PC-3 (cell line): ENCODE data around the gene TMC5. TPM values are rescaled to one million over a fixed set of nuclear protein-coding genes. Genes with fewer than 3 reads are reported as not detected.

ENCODE experiments used
- ATAC-seq: fragments of 200-7000 bp; cut with Tn5 transposase; 2 replicates; pipeline ENCODE4 v1.9.1; 2020; ENCODE audit warnings: mild to moderate bottlenecking, moderate library complexity
- BruUV-seq: library from RNA; stranded (reverse); fragments of 400-500 nt; replicated peaks from 2 replicates; lab custom pipeline; 2021; lab: Mats Ljungman, UMichigan
- CTCF ChIA-PET: fragments of 300-600 bp; sonication (Branson Sonifier 250); formaldehyde crosslinking; loops from one replicate; lab custom pipeline; 2022; ENCODE audit warnings: antibody characterized with exemption; lab: Charles Lee
- POLR2A ChIA-PET: fragments of 300-600 bp; sonication (Branson Sonifier 250); formaldehyde crosslinking; loops from one replicate; lab custom pipeline; 2022; ENCODE audit warnings: antibody characterized with exemption; ENCODE audit not compliant: unreplicated experiment; lab: Charles Lee
- DNase-seq: peaks from one replicate; pipeline ENCODE4 v3.0.0-alpha.2; 2015
- H2AFZ ChIP-seq: fragments of 300-600 bp; sonication (generic); 2 replicates; pipeline ENCODE4 v1.6.0; 2016; ENCODE audit warnings: antibody characterized with exemption, low read length
- H3F3A ChIP-seq: fragments of 300-600 bp; sonication (generic); one replicate; pipeline ENCODE4 v1.6.0; 2017; ENCODE audit warnings: antibody characterized with exemption, low read length, control low read depth, mild to moderate bottlenecking; ENCODE audit not compliant: unreplicated experiment
- H3K27ac ChIP-seq: fragments of 300-600 bp; sonication (generic); 2 replicates; pipeline ENCODE4 v1.5.1; 2016; ENCODE audit warnings: mild to moderate bottlenecking, low read length
- H3K27me3 ChIP-seq: fragments of 300-600 bp; sonication (generic); 2 replicates; pipeline ENCODE4 v1.6.1; 2016; ENCODE audit warnings: low read length, mixed read lengths
- H3K36me3 ChIP-seq: fragments of 300-600 bp; sonication (generic); 2 replicates; pipeline ENCODE4 v1.6.1; 2016; ENCODE audit warnings: low read depth, mixed run types, low read length, mixed read lengths
- H3K4me1 ChIP-seq: fragments of 300-600 bp; sonication (generic); 2 replicates; pipeline ENCODE4 v1.5.1; 2016; ENCODE audit warnings: low read length; ENCODE audit not compliant: insufficient read depth
- H3K4me2 ChIP-seq: fragments of 300-600 bp; sonication (generic); 2 replicates; pipeline ENCODE4 v1.6.0; 2016; ENCODE audit warnings: low read length
- H3K4me3 ChIP-seq: fragments of 300-600 bp; sonication (generic); 2 replicates; pipeline ENCODE4 v1.5.1; 2016; ENCODE audit warnings: mild to moderate bottlenecking, low read length, mixed read lengths
- H3K79me2 ChIP-seq: fragments of 300-600 bp; sonication (generic); 2 replicates; pipeline ENCODE4 v1.6.1; 2017; ENCODE audit warnings: low read length, mixed read lengths
- H3K9ac ChIP-seq: fragments of 300-600 bp; sonication (generic); 2 replicates; pipeline ENCODE4 v1.6.0; 2016; ENCODE audit warnings: mild to moderate bottlenecking, low read length
- H3K9me2 ChIP-seq: fragments of 300-600 bp; sonication (generic); replicated peaks from 2 replicates; pipeline ENCODE4 v1.6.1; 2016; ENCODE audit warnings: mixed run types, low read length, mixed read lengths
- H3K9me3 ChIP-seq: fragments of 300-600 bp; sonication (generic); 2 replicates; pipeline ENCODE4 v1.6.1; 2016; ENCODE audit warnings: low read length, mixed read lengths
- H4K20me1 ChIP-seq: fragments of 300-600 bp; sonication (generic); 2 replicates; pipeline ENCODE4 v1.6.1; 2016; ENCODE audit warnings: low read length, mixed read lengths
- CTCF ChIP-seq: fragments of 300-600 bp; sonication (generic); conservative IDR thresholded peaks from 2 replicates; pipeline ENCODE4 v1.5.1; 2017; ENCODE audit warnings: antibody characterized with exemption, low read depth, mild to moderate bottlenecking, low read length
- EZH2 ChIP-seq: fragments of 300-600 bp; sonication (generic); IDR thresholded peaks from one replicate; pipeline ENCODE4 v1.6.1; 2017; ENCODE audit warnings: antibody characterized with exemption, mild to moderate bottlenecking, low read length; ENCODE audit not compliant: unreplicated experiment
- EZH2phosphoT487 ChIP-seq: fragments of 300-600 bp; sonication (generic); IDR thresholded peaks from 2 replicates; pipeline ENCODE4 v1.6.1; 2018; ENCODE audit warnings: mild to moderate bottlenecking, antibody characterized with exemption, low read length, borderline replicate concordance
- intact Hi-C: fragments of 100-400 bp; cut with micrococcal nuclease; formaldehyde crosslinking; loops from 2 replicates; pipeline ENCODE4 v1.9.0; 2023
- total RNA-seq: library from RNA; depleted of rRNA; stranded (reverse); fragments of >200 nt; gene quantifications from 2 replicates; pipeline ENCODE4 v1.2.3, GENCODE V29; 2014

Gene TMC5
- total RNA-seq, 1 experiment from 2014 or later: 7.4 TPM

- Histone ChIP-seq H3K36me3 (no peaks in the 10 kb centered on the region), H3K27me3 (no peaks in the 10 kb centered on the region), H4K20me1 (no peaks in the 10 kb centered on the region), H2AFZ (no peak overlapping the region), H3K9me3 (no peaks in the 10 kb centered on the region), H3K27ac (no peak overlapping the region), H3K4me1 (no peaks in the 10 kb centered on the region), H3K4me3 (no peak overlapping the region), H3K9me2 (no peaks in the 10 kb centered on the region), H3K4me2 (no peak overlapping the region), H3F3A (no peaks in the 10 kb centered on the region), H3K9ac (no peak overlapping the region), H3K79me2 (no peaks in the 10 kb centered on the region)
- TF ChIP-seq EZH2phosphoT487: no peak
- peak; percentile 86 for TF ChIP-seq CTCF
- POLR2A ChIA-PET: no interaction called here
- ATAC-seq (peak; percentile 67), DNase-seq (peak; percentile 67)
- intact Hi-C loops: loop anchor here (1.0 to 5.0 kb wide), 3 partner anchors 193 to 289 kb away; partner anchors contain the start of gene SYT17
- no TSS peak for BruUV-seq
- CTCF ChIA-PET: no interaction called here
Observed at GRCh38 chr16:19375561-19376158, 42.0 kb upstream of the TMC5 start.

- H3F3A ChIP-seq: no peaks in the 10 kb centered on the region
- intact Hi-C loops: loop anchor here (5.0 kb wide), 2 partner anchors 196 to 211 kb away; partner anchors contain the start of gene SYT17
- ATAC-seq: no peak
- CTCF ChIA-PET: no interaction called here
- TF ChIP-seq CTCF: no peak
- no peak for TF ChIP-seq EZH2phosphoT487
- no peak for TF ChIP-seq EZH2
- no peaks in the 10 kb centered on the region for H3K79me2 ChIP-seq
- peaks cover 7% of the 10 kb centered on the region for H3K4me1 ChIP-seq
- H3K9me3 ChIP-seq: no peaks in the 10 kb centered on the region
- BruUV-seq: no TSS peak
- H4K20me1 ChIP-seq: no peaks in the 10 kb centered on the region
- H3K4me3 ChIP-seq: no peak overlapping the region
- POLR2A ChIA-PET: no interaction called here
- no peak overlapping the region for H3K27ac ChIP-seq
- no peaks in the 10 kb centered on the region for H3K27me3 ChIP-seq
- no peak overlapping the region for H3K9ac ChIP-seq
- no peak for DNase-seq
- H2AFZ ChIP-seq: no peak overlapping the region
- no peaks in the 10 kb centered on the region for H3K36me3 ChIP-seq
- no peak overlapping the region for H3K4me2 ChIP-seq
- no peaks in the 10 kb centered on the region for H3K9me2 ChIP-seq
Observed at GRCh38 chr16:19377864-19378263, 39.8 kb upstream of the TMC5 start.

GRCh38 chr16:19378511-19378910, 39.2 kb upstream of the TMC5 start:
- ChIA-PET CTCF (no interaction called here), POLR2A (no interaction called here)
- no TSS peak for BruUV-seq
- DNase-seq (no peak), ATAC-seq (no peak)
- no peak overlapping the region for H3K4me2 ChIP-seq
- no peaks in the 10 kb centered on the region for H3K36me3 ChIP-seq
- no peaks in the 10 kb centered on the region for H4K20me1 ChIP-seq
- H3K9me3 ChIP-seq: no peaks in the 10 kb centered on the region
- no peak for TF ChIP-seq EZH2phosphoT487
- TF ChIP-seq CTCF: no peak
- H3K27ac ChIP-seq: no peak overlapping the region
- intact Hi-C loops: loop anchor here (5.0 kb wide), 2 partner anchors 196 to 211 kb away; partner anchors contain the start of gene SYT17
- H3K4me1 ChIP-seq: peaks cover 12% of the 10 kb centered on the region
- H2AFZ ChIP-seq: no peak overlapping the region
- H3K27me3 ChIP-seq: no peaks in the 10 kb centered on the region
- H3F3A ChIP-seq: no peaks in the 10 kb centered on the region
- no peak overlapping the region for H3K4me3 ChIP-seq
- H3K79me2 ChIP-seq: no peaks in the 10 kb centered on the region
- H3K9me2 ChIP-seq: no peaks in the 10 kb centered on the region
- H3K9ac ChIP-seq: no peak overlapping the region
